OCI-LY3 (cell line): ENCODE data around the gene ACTA2.

Experiments
- H2AFZ ChIP-seq: fragments of 200-600, 300-600 bp; shearing (Covaris generic); 2 replicates; pipeline ENCODE4 v1.6.0; 2014; ENCODE audit warnings: antibody characterized with exemption, low read depth, low read length
- H3K27ac ChIP-seq: fragments of 200-600, 300-600 bp; sonication (generic); 2 replicates; pipeline ENCODE4 v1.5.1; 2014; ENCODE audit warnings: mild to moderate bottlenecking, low read length, moderate library complexity, mixed read lengths
- H3K27me3 ChIP-seq: fragments of 200-600, 300-600 bp; sonication (generic); 2 replicates; pipeline ENCODE4 v1.6.1; 2014; ENCODE audit warnings: low read depth, low read length, mixed read lengths
- H3K36me3 ChIP-seq: fragments of 200-600, 300-600 bp; sonication (generic); replicated peaks from 2 replicates; pipeline ENCODE3; 2014; ENCODE audit warnings: low read depth, low read length, mixed read lengths
- H3K4me1 ChIP-seq: fragments of 300-600, 200-600 bp; sonication (generic); 2 replicates; pipeline ENCODE4 v1.6.1; 2014; ENCODE audit warnings: low read length, mixed read lengths
- H3K4me2 ChIP-seq: fragments of 200-600, 300-600 bp; sonication (generic); 2 replicates; pipeline ENCODE4 v1.6.1; 2014; ENCODE audit warnings: low read length, mixed read lengths
- H3K4me3 ChIP-seq: fragments of 300-600, 200-600 bp; sonication (generic); 2 replicates; pipeline ENCODE4 v1.5.1; 2014; ENCODE audit warnings: antibody characterized with exemption, mild to moderate bottlenecking, low read length, moderate library complexity
- H3K79me2 ChIP-seq: fragments of 300-600, 200-600 bp; shearing (Covaris generic); 2 replicates; pipeline ENCODE4 v1.6.1; 2014; ENCODE audit warnings: mild to moderate bottlenecking, low read length, mixed read lengths
- H3K9ac ChIP-seq: fragments of 300-600, 200-600 bp; shearing (Covaris generic); 2 replicates; pipeline ENCODE4 v1.6.0; 2014; ENCODE audit warnings: mild to moderate bottlenecking, low read length, moderate library complexity
- H3K9me3 ChIP-seq: fragments of 200-600, 300-600 bp; shearing (Covaris generic); 2 replicates; pipeline ENCODE4 v1.6.1; 2014; ENCODE audit warnings: low read length, mixed read lengths; ENCODE audit not compliant: insufficient read depth
- H4K20me1 ChIP-seq: fragments of 200-600, 300-600 bp; sonication (generic); 2 replicates; pipeline ENCODE4 v1.6.1; 2016; ENCODE audit warnings: low read length, mixed read lengths; ENCODE audit not compliant: insufficient read depth
- EZH2phosphoT487 ChIP-seq: fragments of 200-600 bp; shearing (Covaris generic); IDR thresholded peaks from 2 replicates; pipeline ENCODE4 v1.6.1; 2018; ENCODE audit warnings: antibody characterized with exemption, mixed run types, low read depth
- TF ChIP-seq, protein P1 (sequence below): fragments of 200-600, 300-600 bp; sonication (generic); IDR thresholded peaks from 2 replicates; pipeline ENCODE4 v1.5.1; 2014; ENCODE audit warnings: antibody characterized with exemption, low read length, low read depth

Gene ACTA2

DNA sequence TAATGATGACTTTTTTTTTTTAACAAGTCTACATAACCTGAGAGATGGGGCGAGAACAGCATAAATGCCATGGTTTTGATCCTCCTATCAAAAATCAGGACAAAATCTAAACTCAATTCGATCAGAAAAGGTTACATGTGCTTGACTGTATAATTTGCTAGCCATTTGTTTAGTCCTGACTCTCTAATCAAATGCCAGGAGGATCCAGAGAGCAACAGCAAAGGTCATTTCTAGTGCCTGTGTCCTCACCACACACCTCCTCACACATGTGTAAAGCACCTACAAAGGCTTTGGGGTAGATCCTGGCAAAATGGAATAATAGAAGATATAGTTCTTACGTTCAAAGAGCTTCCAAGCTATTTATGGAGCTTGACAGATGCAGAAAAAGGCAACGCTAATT lies 27.0 kb upstream of the ACTA2 start:
- Histone ChIP-seq H3K27me3 (no peaks in the 10 kb centered on the region), H4K20me1 (no peaks in the 10 kb centered on the region), H3K4me1 (peaks cover 6% of the 10 kb centered on the region; the same call in 1 of the 2 replicates), H3K9me3 (no peaks in the 10 kb centered on the region), H3K79me2 (no peaks in the 10 kb centered on the region), H3K4me3 (no peak overlapping the region), H2AFZ (no peak overlapping the region), H3K9ac (no peak overlapping the region), H3K27ac (no peak overlapping the region), H3K4me2 (no peak overlapping the region), H3K36me3 (no peaks in the 10 kb centered on the region)
- no peak for TF ChIP-seq EZH2phosphoT487
- TF ChIP-seq, protein P1, sequence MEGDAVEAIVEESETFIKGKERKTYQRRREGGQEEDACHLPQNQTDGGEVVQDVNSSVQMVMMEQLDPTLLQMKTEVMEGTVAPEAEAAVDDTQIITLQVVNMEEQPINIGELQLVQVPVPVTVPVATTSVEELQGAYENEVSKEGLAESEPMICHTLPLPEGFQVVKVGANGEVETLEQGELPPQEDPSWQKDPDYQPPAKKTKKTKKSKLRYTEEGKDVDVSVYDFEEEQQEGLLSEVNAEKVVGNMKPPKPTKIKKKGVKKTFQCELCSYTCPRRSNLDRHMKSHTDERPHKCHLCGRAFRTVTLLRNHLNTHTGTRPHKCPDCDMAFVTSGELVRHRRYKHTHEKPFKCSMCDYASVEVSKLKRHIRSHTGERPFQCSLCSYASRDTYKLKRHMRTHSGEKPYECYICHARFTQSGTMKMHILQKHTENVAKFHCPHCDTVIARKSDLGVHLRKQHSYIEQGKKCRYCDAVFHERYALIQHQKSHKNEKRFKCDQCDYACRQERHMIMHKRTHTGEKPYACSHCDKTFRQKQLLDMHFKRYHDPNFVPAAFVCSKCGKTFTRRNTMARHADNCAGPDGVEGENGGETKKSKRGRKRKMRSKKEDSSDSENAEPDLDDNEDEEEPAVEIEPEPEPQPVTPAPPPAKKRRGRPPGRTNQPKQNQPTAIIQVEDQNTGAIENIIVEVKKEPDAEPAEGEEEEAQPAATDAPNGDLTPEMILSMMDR: no peak

DNA sequence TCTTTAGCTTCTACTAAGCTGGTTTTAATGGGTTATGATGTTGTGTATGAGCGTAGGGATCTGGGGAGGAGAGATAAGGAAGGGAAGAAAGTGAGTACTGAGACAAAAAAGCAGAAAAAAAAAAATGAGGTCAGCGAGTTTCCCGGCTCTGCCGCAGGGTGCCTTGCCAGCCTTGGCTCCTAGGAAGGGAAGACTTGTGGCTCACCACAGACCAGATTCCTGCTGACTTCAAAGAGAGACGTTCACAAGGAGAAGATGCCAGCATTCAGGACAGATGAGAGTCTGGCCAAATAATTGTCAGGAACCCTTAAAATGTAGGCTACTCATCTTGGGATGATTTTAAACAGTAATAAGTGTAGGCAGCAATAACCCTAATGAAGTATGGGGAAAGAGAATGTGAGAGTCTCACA lies 26.6 kb upstream of the ACTA2 start:
- no peaks in the 10 kb centered on the region for H4K20me1 ChIP-seq
- peaks cover 8% of the 10 kb centered on the region; the same call in 1 of the 2 replicates for H3K4me1 ChIP-seq
- no peaks in the 10 kb centered on the region for H3K27me3 ChIP-seq
- no peak overlapping the region for H3K4me3 ChIP-seq
- no peak overlapping the region for H3K27ac ChIP-seq
- H3K9ac ChIP-seq: no peak overlapping the region
- no peaks in the 10 kb centered on the region for H3K79me2 ChIP-seq
- TF ChIP-seq EZH2phosphoT487: no peak
- TF ChIP-seq, protein P1: no peak
- no peaks in the 10 kb centered on the region for H3K36me3 ChIP-seq
- no peak overlapping the region for H2AFZ ChIP-seq
- no peak overlapping the region for H3K4me2 ChIP-seq
- H3K9me3 ChIP-seq: no peaks in the 10 kb centered on the region

DNA sequence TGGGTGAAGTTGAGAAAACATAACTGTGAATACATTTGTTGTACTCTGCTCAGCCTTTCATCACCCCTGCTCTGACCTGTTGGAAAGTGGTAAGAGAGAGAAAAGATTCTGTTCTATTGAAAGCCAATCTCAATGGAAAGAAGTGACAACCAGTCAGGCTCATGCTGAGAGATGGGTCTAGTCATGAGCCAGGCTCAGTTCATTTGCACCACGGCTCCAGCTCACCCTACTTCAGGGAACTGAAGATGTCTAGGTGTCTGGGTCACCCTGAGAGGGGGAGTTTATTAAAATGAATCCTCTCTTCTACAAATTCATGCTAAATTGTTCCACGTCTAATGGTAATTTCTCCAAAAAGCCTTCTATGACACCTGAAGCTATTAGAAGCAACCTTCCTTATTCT lies 25.9 kb upstream of the ACTA2 start:
- no peak overlapping the region for H2AFZ ChIP-seq
- peaks cover 8% of the 10 kb centered on the region; the same call in 1 of the 2 replicates for H3K4me1 ChIP-seq
- H3K9me3 ChIP-seq: no peaks in the 10 kb centered on the region
- no peak overlapping the region for H3K27ac ChIP-seq
- H3K79me2 ChIP-seq: no peaks in the 10 kb centered on the region
- no peak overlapping the region for H3K9ac ChIP-seq
- no peak for TF ChIP-seq EZH2phosphoT487
- TF ChIP-seq, protein P1: no peak
- no peaks in the 10 kb centered on the region for H4K20me1 ChIP-seq
- no peak overlapping the region for H3K4me2 ChIP-seq
- H3K36me3 ChIP-seq: no peaks in the 10 kb centered on the region
- no peak overlapping the region for H3K4me3 ChIP-seq
- H3K27me3 ChIP-seq: no peaks in the 10 kb centered on the region

DNA sequence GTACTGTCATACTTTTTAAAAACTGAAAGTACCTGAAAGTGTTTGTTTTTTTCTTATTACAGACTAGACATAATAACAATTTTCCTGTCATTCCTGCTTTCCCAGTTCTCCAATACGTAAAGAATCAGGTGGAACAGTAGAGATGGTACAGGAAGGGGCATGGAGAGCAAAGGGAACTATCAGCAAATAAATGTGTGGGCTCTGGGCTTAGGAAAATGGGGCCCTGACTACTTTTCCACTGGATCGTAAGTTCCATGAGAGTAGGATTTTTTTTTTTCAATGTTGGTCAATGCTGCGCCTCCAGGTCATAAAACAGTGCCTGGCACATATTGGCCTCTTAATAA lies 22.8 kb upstream of the ACTA2 start:
- no peaks in the 10 kb centered on the region for H3K27me3 ChIP-seq
- H3K27ac ChIP-seq: 0 out of 2 replicates have a peak overlapping the region, but pooled peaks have one; percentile 4
- H2AFZ ChIP-seq: peak overlapping the region; percentile 76
- no peaks in the 10 kb centered on the region for H3K79me2 ChIP-seq
- no peak for TF ChIP-seq EZH2phosphoT487
- TF ChIP-seq, protein P1: no peak
- no peaks in the 10 kb centered on the region for H3K36me3 ChIP-seq
- H3K9ac ChIP-seq: peak overlapping the region; percentile 56
- peak overlapping the region; percentile 79 for H3K4me3 ChIP-seq
- peak overlapping the region; percentile 74 for H3K4me2 ChIP-seq
- peaks cover 8% of the 10 kb centered on the region; the same call in 1 of the 2 replicates for H3K4me1 ChIP-seq
- no peaks in the 10 kb centered on the region for H4K20me1 ChIP-seq
- H3K9me3 ChIP-seq: no peaks in the 10 kb centered on the region
